Cerebellar cortex (tissue), 1 donor: Measurements from ENCODE around the gene KLK3.
A peak's percentile ranks its signal among the peaks of the same experiment; 100 is the strongest.

Experiments
- DNase-seq: peaks from one replicate; pipeline ENCODE4 v3.0.0-alpha.2; 2015; ENCODE audit warnings: low spot score

The KLK3 gene

GRCh38 chr19:50898018-50898417 is 43.3 kb downstream of the KLK3 start:
- DNase-seq: no peak

DNA sequence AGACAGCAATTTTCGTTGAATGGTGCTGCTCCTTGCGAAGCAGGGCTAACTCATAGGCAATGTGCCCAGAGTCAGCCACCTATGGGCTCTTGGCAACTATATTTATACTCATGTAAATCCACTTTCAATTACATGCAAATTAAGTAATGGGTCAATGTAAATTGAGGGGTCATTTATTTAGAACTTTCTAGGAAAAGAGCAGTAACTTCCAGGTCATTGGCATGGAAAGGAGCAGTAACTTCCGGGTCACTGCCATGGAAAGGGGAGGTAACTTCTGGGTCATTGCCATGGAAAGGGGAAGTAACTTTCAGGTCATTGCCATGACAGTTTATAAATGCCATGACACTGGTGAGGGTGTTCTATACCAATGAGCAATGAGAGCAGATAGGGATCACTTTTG is 44.9 kb downstream of the KLK3 start:
- no peak for DNase-seq

DNA sequence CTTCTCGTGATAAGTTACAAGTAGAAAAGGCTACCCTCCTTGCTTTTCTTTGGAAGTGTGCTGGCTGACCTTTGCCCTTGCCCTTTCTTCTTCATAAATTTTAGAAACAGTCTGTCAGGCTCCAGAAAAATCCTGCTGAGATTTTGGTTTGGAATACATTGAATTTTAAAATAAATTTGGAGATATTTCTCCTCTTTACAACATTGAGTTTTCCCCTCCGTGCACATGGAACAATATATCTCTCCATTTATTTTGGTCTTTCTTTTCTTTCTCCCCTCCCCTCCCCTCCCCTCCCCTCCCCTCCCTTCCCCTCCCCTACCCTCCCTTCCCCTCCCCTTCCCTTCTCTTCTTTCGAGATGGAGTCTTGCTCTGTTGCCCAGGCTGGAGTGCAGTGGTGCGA is 47.9 kb downstream of the KLK3 start:
- DNase-seq: no peak

- DNase-seq: peak; percentile 42
These were observed 51.5 kb downstream of the KLK3 start for GRCh38 chr19:50906217-50906616.

DNA sequence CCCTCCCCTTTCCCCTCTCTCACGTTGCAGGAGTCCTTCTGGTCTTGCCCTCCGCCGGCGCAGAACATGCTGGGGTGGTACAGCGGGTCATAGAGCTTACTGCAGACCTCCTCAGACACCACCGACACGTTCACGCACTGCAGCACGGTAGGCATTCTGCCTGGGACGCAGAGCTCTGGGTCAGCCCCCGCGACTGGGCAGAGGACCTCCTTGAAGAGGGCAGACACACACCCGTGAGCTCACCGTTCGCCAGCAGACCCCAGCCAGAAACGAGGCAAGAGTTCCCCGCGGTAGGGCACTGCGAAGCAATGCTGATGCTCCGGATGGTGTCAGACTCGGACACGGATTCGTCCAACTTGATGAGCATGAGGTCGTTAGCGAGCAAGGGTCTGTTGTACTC is 53.6 kb downstream of the KLK3 start:
- no peak for DNase-seq

- DNase-seq: peak; percentile 71
These were observed 54.7 kb downstream of the KLK3 start for GRCh38 chr19:50909240-50910070.
